BE2C (cell line): ENCODE data around the gene WIPI1.
"Not testable (repeated sequence)": the region's sequence is repeated elsewhere in the genome, so short reads cannot be mapped to it uniquely, and the experiment has no call there.

Experiments used
- DNase-seq: peaks from one replicate; pipeline ENCODE4 v3.0.0-alpha.2; 2020
- H3K27me3 ChIP-seq: fragments of 250-450 bp; sonication (Bioruptor Pico); 2 replicates; pipeline ENCODE4 v1.5.1; 2020; ENCODE audit warnings: mild to moderate bottlenecking
- H3K36me3 ChIP-seq: fragments of 250-450 bp; sonication (Bioruptor Pico); 2 replicates; pipeline ENCODE4 v1.5.1; 2020; ENCODE audit warnings: mild to moderate bottlenecking
- H3K4me1 ChIP-seq: fragments of 250-450 bp; sonication (Bioruptor Pico); 2 replicates; pipeline ENCODE4 v1.5.1; 2020
- H3K4me3 ChIP-seq: 2 replicates; pipeline ENCODE4 v1.5.1; 2011; ENCODE audit warnings: low read depth, low read length
- H3K9me3 ChIP-seq: fragments of 250-450 bp; sonication (Bioruptor Pico); 2 replicates; pipeline ENCODE4 v1.5.1; 2020
- TF ChIP-seq, protein P1 (sequence below): IDR thresholded peaks from 2 replicates; pipeline ENCODE4 v1.5.1; 2012; ENCODE audit warnings: mild to moderate bottlenecking, low read depth, low read length

The WIPI1 gene

DNA sequence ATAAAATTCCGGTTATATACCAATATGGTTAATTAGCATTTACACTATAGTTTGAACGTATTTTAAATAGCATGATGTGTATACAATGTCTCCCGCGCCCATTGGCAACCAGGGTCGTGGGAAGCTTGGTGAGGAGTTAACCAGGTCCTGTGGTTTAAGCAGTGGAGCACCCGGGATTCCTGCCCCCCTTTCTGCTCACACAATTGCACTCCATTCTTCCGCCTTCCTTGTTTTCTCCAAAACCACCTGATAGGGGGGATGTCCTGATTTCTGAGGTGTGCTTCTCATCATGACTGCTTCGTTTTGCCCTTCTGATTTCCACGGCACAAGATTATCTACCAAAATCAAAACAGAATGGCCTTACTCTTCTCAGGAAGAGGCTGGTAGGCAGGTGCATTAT, 35.8 kb downstream of the WIPI1 start:
- TF ChIP-seq, protein P1, sequence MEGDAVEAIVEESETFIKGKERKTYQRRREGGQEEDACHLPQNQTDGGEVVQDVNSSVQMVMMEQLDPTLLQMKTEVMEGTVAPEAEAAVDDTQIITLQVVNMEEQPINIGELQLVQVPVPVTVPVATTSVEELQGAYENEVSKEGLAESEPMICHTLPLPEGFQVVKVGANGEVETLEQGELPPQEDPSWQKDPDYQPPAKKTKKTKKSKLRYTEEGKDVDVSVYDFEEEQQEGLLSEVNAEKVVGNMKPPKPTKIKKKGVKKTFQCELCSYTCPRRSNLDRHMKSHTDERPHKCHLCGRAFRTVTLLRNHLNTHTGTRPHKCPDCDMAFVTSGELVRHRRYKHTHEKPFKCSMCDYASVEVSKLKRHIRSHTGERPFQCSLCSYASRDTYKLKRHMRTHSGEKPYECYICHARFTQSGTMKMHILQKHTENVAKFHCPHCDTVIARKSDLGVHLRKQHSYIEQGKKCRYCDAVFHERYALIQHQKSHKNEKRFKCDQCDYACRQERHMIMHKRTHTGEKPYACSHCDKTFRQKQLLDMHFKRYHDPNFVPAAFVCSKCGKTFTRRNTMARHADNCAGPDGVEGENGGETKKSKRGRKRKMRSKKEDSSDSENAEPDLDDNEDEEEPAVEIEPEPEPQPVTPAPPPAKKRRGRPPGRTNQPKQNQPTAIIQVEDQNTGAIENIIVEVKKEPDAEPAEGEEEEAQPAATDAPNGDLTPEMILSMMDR, result no peak
- no peak overlapping the region for H3K4me3 ChIP-seq
- no peak for DNase-seq
- no peaks in the 10 kb centered on the region; the same call in 1 of the 2 replicates for H3K9me3 ChIP-seq
- H3K36me3 ChIP-seq, result no peaks in the 10 kb centered on the region
- no peaks in the 10 kb centered on the region for H3K4me1 ChIP-seq
- H3K27me3 ChIP-seq, result peaks cover 3% of the 10 kb centered on the region; the same call in 1 of the 2 replicates

DNA sequence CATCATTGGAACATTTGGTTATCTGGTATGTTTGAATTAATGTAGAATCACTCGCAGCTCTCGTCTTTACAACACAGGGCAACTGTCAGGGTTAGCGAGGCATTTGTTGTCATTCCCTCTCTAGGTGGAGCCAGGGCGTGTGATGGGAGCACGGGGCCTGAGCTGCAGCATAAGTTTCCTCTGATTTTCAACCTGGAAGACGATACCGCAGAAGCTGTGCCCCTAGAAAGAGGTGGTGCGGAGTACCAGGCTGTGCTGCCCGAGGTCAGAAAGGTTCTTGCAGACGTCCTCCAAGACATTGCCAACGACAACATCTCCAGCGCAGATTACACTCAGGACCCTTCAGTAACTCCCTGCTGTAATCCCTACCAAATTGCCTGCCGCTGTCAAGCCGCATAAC, 37.2 kb downstream of the WIPI1 start:
- H3K4me1 ChIP-seq, result no peaks in the 10 kb centered on the region
- DNase-seq, result no peak
- peaks cover 3% of the 10 kb centered on the region; the same call in 1 of the 2 replicates for H3K27me3 ChIP-seq
- no peak overlapping the region for H3K4me3 ChIP-seq
- no peaks in the 10 kb centered on the region for H3K36me3 ChIP-seq
- TF ChIP-seq, protein P1, result no peak
- no peaks in the 10 kb centered on the region for H3K9me3 ChIP-seq

DNA sequence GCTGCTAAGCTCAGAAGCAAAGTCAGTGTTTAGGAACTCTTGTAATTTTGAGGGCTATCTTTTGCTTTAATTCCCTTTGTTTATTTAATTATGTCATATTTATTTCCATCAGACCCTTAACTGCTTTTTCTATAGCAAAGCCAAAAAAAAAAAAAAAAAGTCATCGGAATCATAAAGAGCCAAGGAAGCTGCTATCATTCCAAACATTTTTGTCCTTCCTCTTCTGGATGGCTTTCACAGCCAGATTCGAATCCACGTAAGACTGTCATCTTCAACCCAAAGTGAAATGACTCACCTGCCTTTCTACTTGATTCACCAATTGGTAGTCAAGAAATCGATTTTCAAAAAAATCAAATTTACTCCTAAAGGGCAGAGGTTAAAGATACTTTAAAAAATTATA, 38.4 kb downstream of the WIPI1 start:
- H3K36me3 ChIP-seq, result no peaks in the 10 kb centered on the region
- TF ChIP-seq, protein P1, result no peak
- DNase-seq, result no peak
- H3K9me3 ChIP-seq, result no peaks in the 10 kb centered on the region
- no peak overlapping the region for H3K4me3 ChIP-seq
- H3K27me3 ChIP-seq, result peaks cover 3% of the 10 kb centered on the region; the same call in 1 of the 2 replicates
- H3K4me1 ChIP-seq, result no peaks in the 10 kb centered on the region

DNA sequence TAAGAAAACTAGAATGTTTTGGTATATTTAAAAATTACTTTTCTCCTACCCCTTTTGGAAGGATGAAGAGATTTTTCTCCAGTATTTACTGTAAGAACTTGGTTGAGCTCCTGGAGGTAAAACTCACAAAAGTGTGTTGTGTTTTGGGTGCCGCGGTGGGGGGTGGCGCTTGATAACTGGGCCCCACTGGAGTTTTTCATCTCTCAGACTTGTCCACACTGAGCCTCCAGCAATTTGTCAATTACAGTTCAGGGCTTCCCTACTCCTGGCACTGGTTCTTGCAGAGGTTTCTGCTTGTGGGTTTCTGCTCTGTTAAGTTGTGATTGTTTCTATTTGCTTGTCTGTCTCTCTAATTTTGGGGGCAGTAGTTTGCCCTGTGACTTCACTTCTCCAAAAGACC, 40.0 kb downstream of the WIPI1 start:
- Histone ChIP-seq H3K4me1 (no peaks in the 10 kb centered on the region), H3K36me3 (no peaks in the 10 kb centered on the region), H3K27me3 (peaks cover 3% of the 10 kb centered on the region; the same call in 1 of the 2 replicates), H3K4me3 (no peak overlapping the region), H3K9me3 (no peaks in the 10 kb centered on the region)
- TF ChIP-seq, protein P1, result no peak
- no peak for DNase-seq

DNA sequence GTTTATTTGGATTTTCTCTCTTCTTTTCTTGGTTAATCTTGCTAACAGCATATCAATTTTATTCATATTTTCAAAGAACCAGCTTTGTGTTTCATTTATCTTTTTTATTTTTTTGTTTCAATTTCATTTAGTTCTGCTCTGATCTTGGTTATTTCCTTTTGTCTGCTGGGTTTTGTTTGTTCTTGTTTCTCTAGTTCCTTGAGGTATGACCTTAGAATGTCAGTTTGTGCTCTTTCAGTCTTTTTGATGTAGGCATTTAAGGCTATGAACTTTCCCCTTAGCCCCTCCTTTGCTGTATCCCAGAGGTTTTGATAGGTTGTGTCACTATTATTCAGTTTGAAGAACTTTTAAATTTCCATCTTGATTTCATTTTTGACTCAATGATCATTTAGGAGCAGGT, 42.4 kb downstream of the WIPI1 start:
- not testable (repeated sequence) for H3K9me3 ChIP-seq, DNase-seq, H3K4me3 ChIP-seq, H3K4me1 ChIP-seq, H3K36me3 ChIP-seq, H3K27me3 ChIP-seq

DNA sequence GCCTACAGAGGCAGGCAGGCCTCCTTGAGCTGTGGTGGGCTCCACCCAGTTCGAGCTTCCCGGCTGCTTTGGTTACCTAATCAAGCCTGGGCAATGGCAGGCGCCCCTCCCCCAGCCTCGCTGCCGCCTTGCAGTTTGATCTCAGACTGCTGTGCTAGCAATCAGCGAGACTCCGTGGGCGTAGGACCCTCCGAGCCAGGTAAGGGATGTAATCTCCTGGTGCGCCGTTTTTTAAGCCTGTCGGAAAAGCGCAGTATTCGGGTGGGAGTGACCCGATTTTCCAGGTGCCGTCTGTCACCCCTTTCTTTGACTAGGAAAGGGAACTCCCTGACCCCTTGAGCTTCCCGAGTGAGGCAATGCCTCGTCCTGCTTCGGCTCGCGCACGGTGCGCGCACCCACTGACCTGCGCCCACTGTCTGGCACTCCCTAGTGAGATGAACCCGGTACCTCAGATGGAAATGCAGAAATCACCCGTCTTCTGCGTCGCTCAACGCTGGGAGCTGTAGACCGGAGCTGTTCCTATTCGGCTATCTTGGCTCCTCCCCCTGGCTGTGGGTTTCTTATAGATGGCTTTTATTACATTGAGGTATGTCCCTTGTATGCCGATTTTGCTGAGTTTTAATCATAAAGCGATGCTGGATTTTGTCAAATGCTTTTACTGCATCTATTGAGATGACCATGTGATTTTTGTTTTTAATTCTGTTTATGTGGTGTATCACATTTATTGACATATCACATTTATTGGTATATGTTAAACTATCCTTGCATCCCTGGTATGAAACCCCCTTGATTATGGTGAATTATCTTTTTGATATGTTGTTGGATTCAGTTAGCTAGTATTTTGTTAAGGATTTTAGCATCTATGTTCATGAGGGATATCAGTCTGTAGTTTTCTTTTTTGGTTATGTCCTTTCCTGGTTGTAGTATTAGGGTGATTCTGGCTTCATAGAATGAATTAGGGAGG, 43.4 kb downstream of the WIPI1 start:
- not testable (repeated sequence) for H3K4me1 ChIP-seq, H3K27me3 ChIP-seq, H3K36me3 ChIP-seq, H3K9me3 ChIP-seq
- peak; percentile 42 for DNase-seq
- H3K4me3 ChIP-seq, result peak overlapping the region; percentile 24

DNA sequence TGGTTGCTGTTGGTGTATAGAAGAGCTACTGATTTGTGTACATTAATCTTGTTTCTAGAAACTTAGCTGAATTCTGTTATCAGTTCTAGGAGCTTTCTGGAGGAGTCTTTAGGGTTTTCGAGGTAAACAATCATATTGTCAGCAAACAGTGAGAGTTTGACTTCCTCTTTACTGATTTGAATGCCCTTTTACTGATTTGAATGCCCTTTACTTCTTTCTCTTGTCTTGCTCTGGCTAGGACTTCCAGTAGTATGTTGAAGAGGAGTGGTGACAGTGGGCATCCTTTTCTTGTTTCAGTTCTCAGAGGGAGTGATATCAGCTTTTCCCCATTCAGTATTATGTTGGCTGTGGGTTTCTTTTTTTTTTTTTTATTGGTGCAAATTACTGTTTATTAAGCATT, 49.6 kb downstream of the WIPI1 start:
- H3K9me3 ChIP-seq, H3K4me3 ChIP-seq, H3K36me3 ChIP-seq, H3K4me1 ChIP-seq, H3K27me3 ChIP-seq, DNase-seq: not testable (repeated sequence)

DNA sequence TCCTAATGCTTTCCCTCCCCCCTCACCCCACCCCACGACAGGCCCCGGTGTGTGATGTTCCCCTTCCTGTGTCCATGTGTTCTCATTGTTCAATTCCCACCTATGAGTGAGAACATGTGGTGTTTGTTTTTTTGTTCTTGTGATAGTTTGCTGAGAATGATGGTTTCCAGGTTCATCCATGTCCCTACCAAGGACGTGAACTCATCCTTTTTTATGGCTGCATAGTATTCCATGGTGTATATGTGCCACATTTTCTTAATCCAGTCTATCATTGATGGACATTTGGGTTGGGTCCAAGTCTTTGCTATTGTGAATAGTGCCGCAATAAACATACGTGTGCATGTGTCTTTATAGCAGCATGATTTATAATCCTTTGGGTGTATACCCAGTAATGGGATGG, 53.5 kb downstream of the WIPI1 start:
- not testable (repeated sequence) for H3K36me3 ChIP-seq, DNase-seq, H3K9me3 ChIP-seq, H3K4me3 ChIP-seq, H3K27me3 ChIP-seq, H3K4me1 ChIP-seq
